ENCODE data around the gene IAPP. TPM values are rescaled to one million over a fixed set of nuclear protein-coding genes. Genes with fewer than 3 reads are reported as not detected.
"Not testable (repeated sequence)": the region's sequence is repeated elsewhere in the genome, so short reads cannot be mapped to it uniquely, and the experiment has no call there.

Gene IAPP
- total and polyA plus RNA-seq, 12 donors = 0.20 TPM; not detected in 11

- WGBS, 4 donors = 75 to 80% (median 76%) methylated on average over 4 of the region's 4 CpGs
- Histone ChIP-seq H3K36me3 (replicated peaks in 1 of 2) (peaks cover 0 to 4% of the 10 kb centered on the region in 2 donors), H3K4me3 (no peak overlapping the region), H3K27ac (no peak overlapping the region), H3K9me3 (replicated peaks in 1 of 3) (no peaks in the 10 kb centered on the region), H3K27me3 (no peaks in the 10 kb centered on the region), H3K4me1 (replicated peaks in 1 of 2) (no peaks in the 10 kb centered on the region)
- no peak for DNase-seq
- TF ChIP-seq POLR2A (IDR thresholded peaks at IDR 0.05) (no peak), CTCF (IDR thresholded peaks at IDR 0.05) (no peak)
- intact Hi-C loops (cut with DNase I) = no loop called here
These were observed 18.8 kb upstream of the IAPP start for GRCh38 chr12:21353948-21354347.

DNA sequence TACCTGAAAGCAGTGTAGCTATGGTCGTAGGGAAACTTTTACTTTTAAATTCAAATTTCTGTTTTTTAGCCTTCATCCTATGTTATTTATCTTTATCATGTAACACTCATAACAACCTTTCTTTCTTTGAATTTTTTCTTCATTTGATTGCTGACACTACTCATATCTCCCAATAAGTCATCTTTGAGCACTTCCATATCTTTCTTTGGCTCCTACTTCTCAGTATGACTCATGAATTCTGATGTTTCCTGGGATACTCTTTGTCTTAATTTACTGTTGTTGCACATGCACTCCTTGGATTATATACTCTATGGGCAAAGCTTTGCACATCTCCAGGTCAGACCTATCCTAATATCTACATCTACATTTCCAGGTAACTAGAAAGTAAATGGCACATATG lies 18.1 kb upstream of the IAPP start:
- H3K4me3 ChIP-seq = no peak overlapping the region
- DNase-seq = no peak
- H3K27me3 ChIP-seq = no peaks in the 10 kb centered on the region
- H3K9me3 ChIP-seq (replicated peaks in 1 of 3) = no peaks in the 10 kb centered on the region
- H3K36me3 ChIP-seq (replicated peaks in 1 of 2) = peaks cover 0 to 4% of the 10 kb centered on the region in 2 donors
- no peaks in the 10 kb centered on the region for H3K4me1 ChIP-seq (replicated peaks in 1 of 2)
- intact Hi-C loops (cut with DNase I) = no loop called here
- 67 to 85% (median 82%) methylated on average over 1 of the region's 1 CpG for WGBS, 4 donors
- no peak for TF ChIP-seq CTCF (IDR thresholded peaks at IDR 0.05)
- no peak for TF ChIP-seq POLR2A (IDR thresholded peaks at IDR 0.05)
- H3K27ac ChIP-seq = no peak overlapping the region

DNA sequence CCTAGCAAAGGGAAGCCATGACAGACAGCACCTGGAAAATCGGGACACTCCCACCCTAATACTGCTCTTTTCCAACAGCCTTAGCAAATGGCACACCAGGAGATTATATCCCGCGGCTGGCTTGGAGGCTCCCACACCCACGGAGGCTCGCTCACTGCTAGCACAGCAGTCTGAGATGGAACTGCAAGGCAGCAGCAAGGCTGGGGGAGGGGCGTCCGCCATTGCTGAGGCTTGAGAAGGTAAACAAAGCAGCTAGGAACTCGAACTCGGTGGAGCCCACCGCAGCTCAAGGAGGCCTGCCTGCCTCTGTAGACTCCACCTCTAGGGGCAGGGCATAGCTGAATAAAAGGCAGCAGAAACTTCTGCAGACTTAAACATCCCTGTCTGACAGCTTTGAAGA lies 12.1 kb upstream of the IAPP start:
- DNase-seq; H3K36me3 ChIP-seq (replicated peaks in 1 of 2); H3K27ac ChIP-seq; H3K4me1 ChIP-seq (replicated peaks in 1 of 2); H3K4me3 ChIP-seq; intact Hi-C loops (cut with DNase I); H3K9me3 ChIP-seq (replicated peaks in 1 of 3); H3K27me3 ChIP-seq: not testable (repeated sequence)
- 72 to 84% (median 78%) methylated on average over 6 to 10 of the region's 10 CpGs for WGBS, 4 donors

DNA sequence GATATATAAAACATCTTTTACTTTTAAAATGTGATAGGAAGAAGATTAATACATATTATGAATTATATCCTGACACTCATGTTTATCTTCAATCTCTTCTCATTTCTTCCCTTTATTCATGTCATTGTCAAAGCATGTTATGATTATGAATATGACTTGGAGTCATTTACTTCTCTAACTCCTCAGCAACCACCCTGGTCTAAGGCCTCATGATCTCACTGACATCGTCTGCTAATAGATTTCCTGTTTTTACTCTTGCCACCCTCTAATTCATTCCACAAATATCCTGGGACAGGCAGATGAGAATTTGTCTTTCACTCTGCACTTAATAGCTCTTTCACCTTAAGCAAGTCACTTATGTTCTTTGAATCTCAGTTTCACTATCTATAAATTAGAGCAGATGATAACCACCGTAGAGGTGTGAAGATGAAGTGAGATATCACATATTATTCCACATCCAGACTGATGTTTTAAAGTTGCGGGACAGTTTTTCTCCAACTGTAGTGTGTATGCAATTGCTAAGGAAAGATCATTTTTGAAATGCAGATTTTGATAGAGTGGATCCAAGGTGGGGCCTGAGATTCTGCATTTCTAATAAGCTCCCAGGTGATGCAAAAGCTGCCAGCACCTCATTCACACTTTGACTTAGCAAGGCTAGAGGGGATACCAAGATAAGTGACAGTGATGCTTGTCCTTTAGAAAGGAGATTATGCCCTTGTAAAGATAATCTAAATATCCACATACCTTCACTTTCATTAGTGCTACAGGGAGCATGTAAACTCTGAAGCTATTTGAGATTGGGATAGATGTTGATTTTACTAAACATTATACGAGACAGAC lies 3.3 kb upstream of the IAPP start:
- H3K36me3 ChIP-seq (replicated peaks in 1 of 2) = no peaks in the 10 kb centered on the region
- intact Hi-C loops (cut with DNase I) = no loop called here
- no peaks in the 10 kb centered on the region for H3K4me1 ChIP-seq (replicated peaks in 1 of 2)
- TF ChIP-seq CTCF (IDR thresholded peaks at IDR 0.05) (no peak), POLR2A (IDR thresholded peaks at IDR 0.05) (no peak)
- H3K27ac ChIP-seq = no peak overlapping the region
- H3K9me3 ChIP-seq (replicated peaks in 1 of 3) = no peaks in the 10 kb centered on the region
- H3K4me3 ChIP-seq = no peak overlapping the region
- 47 to 49% (median 48%) methylated on average over 4 of the region's 4 CpGs for WGBS, 4 donors
- no peak for DNase-seq
- H3K27me3 ChIP-seq = no peaks in the 10 kb centered on the region

Measured in adrenal gland (tissue), 12 donors.